Ovary (tissue), 9 donors: ENCODE data around the gene BNC2. TPM values are rescaled to one million over a fixed set of nuclear protein-coding genes. Genes with fewer than 3 reads are reported as not detected.

Source experiments
- DNase-seq, 5 donors: peaks; one replicate each; pipeline ENCODE4 v3.0.0-alpha.2; 2019 to 2020
- H3K27ac ChIP-seq, 2 donors: fragments of 200-600 bp; one replicate each; pipeline versions ENCODE4 v1.5.1 to v1.8.0; 2019 to 2022
- H3K27me3 ChIP-seq: fragments of 200-600 bp; one replicate; pipeline ENCODE4 v1.8.0; 2022
- H3K36me3 ChIP-seq: fragments of 200-600 bp; sonication (generic); one replicate; pipeline ENCODE4 v1.5.1; 2019
- H3K4me1 ChIP-seq: one replicate; pipeline ENCODE4 v1.8.1; 2013; ENCODE audit warnings: mild to moderate bottlenecking, moderate library complexity; ENCODE audit not compliant: insufficient read depth
- H3K4me3 ChIP-seq: fragments of 200-600 bp; sonication (generic); one replicate; pipeline ENCODE4 v1.5.1; 2017
- H3K9me3 ChIP-seq, 2 donors: fragments of 200-600 bp in 1 of 2; sonication (generic) in 1 of 2; one replicate each; pipeline versions ENCODE4 v1.5.1 to v1.8.1; 2013 to 2019; ENCODE audit warnings: mild to moderate bottlenecking in 1 of 2, moderate library complexity in 1 of 2
- CTCF ChIP-seq, 3 donors: fragments of 450-650 bp in 2 of 3; fragments of 200-600 bp in 1 of 3; IDR thresholded peaks; one replicate each; pipeline versions ENCODE4 v1.5.1 to v1.8.0; 2016 to 2022; ENCODE audit warnings: antibody characterized with exemption in 3 of 3, mild to moderate bottlenecking in 1 of 3
- EP300 ChIP-seq: sonication (generic); formaldehyde crosslinking; IDR thresholded peaks from one replicate; pipeline ENCODE4 v1.6.1; 2017; ENCODE audit warnings: antibody characterized with exemption
- POLR2A ChIP-seq: fragments of 450-650 bp; IDR thresholded peaks from one replicate; pipeline ENCODE4 v1.6.1; 2017; ENCODE audit warnings: antibody characterized with exemption, mild to moderate bottlenecking, moderate library complexity
- WGBS, 3 donors: extraction: QIAGEN DNeasy Blood & Tissue Kit in 1 of 3; methylation state at CpG; one replicate each; pipeline versions ENCODE4 v1.1.5 to v1.1.7; 2013 to 2017; 5-methylcytosine and 5-hydroxymethylcytosine counted together
- intact Hi-C, 4 donors: fragments of 100-400 bp; cut with DNase I; formaldehyde crosslinking; loops; one replicate each; pipeline versions ENCODE4 v1.11.0 to v1.15.1; 2022 to 2023
- polyA plus RNA-seq, 2 donors: library from polyadenylated mRNA; stranded (reverse); fragments of 200-250 nt in 1 of 2; fragments of 350-450 nt in 1 of 2; fragmentation: Illumina TruSeq in 1 of 2; extraction: RNeasy Lipid Tissue Mini Kit (QIAGEN cat#74804) in 1 of 2; gene quantifications; one replicate each; pipeline ENCODE4 v1.2.3, GENCODE V29; 2013 to 2014
- total RNA-seq, 7 donors: library from RNA; depleted of rRNA in 2 of 7; stranded (reverse); fragments of >200 nt in 2 of 7; fragmentation: NEBNext Ultra II Directional in 3 of 7; extraction: Animal tissue kit (Norgen Biotek cat#: 25700) in 3 of 7; gene quantifications; one replicate each; pipeline versions ENCODE4 v1.1.0 to v1.2.4, GENCODE V29; 2016 to 2023
- donor health status: DM: no; HTN: no; CAD: no; lungs with moderate emphysema.
- donor health status: DM: no; HTN: no; CAD: no.
- donor health status: Bipolar disorder and iron deficiency.
- donor health status: DM: yes; HTN: yes; CAD: no.
- donor health status: DM: no; HTN: no; CAD: no.
- donor health status: DM: yes; HTN: yes; CAD: no.

Gene BNC2
- total and polyA plus RNA-seq, 9 donors = 17.2 to 232 (median 197) TPM

DNA sequence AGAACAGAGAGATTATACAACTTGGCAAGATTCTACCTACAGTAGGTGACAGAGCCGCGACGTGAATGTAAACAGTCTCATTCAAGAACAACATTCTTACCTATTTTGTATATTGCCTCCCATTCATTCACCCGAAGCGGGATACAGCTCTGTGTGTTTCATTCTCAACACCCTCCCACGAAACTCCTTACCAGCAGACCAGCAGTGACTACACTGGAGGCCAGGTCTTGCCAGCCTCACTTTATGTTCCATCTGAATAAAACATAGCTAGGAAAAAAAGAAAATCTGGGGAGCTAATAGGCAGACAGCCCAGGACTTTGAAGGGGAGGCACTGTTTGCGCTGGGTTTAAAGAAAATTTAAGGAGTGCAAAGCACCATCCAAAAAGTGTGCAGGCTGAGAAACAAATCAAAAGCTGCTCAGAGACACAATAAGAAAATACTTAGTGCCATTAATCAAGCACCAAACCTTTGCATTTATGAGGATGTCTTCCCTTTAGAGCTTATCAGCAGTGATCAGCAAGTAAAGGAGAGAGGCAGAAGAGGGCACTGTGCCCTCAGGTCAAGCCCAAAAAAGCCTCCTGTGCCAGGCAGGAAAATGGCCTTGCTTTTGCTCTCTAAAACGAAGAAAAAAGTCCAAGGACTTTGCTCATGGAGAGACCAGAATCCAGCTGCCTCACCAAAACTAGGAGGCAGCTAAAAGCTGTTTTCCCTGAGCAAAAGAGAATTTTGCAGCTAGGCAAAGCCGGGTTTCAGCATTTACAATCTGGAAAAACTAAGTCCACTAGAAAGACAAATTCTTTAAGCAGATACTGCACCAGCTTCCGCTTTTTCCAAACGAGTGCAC lies 295.1 kb downstream of the BNC2 start:
- no peak for DNase-seq
- peak overlapping the region in 1 of 2 donors; percentile 69 for H3K27ac ChIP-seq
- H3K36me3 ChIP-seq = no peaks in the 10 kb centered on the region
- 23 to 33% (median 28%) methylated on average over 11 of the region's 11 CpGs for WGBS, 3 donors
- H3K4me1 ChIP-seq = peaks cover 19% of the 10 kb centered on the region
- H3K27me3 ChIP-seq = no peaks in the 10 kb centered on the region
- no peaks in the 10 kb centered on the region for H3K9me3 ChIP-seq
- TF ChIP-seq EP300 (no peak), CTCF (IDR thresholded peaks at IDR 0.05) (no peak), POLR2A (no peak)
- intact Hi-C loops = no loop called here
- H3K4me3 ChIP-seq = peak overlapping the region; percentile 11

GRCh38 chr9:16572005-16572734 lies 298.3 kb downstream of the BNC2 start:
- 37 to 46% (median 41%) methylated on average over 5 of the region's 5 CpGs for WGBS, 3 donors
- Histone ChIP-seq H3K27me3 (no peaks in the 10 kb centered on the region), H3K4me3 (peak overlapping the region; percentile 19), H3K9me3 (no peaks in the 10 kb centered on the region), H3K36me3 (no peaks in the 10 kb centered on the region), H3K27ac (no peak overlapping the region), H3K4me1 (peaks cover 12% of the 10 kb centered on the region)
- no peak for DNase-seq
- intact Hi-C loops = no loop called here
- TF ChIP-seq CTCF (IDR thresholded peaks at IDR 0.05) = no peak
- no peak for TF ChIP-seq POLR2A
- no peak for TF ChIP-seq EP300

- Histone ChIP-seq H3K27ac (no peak overlapping the region), H3K4me1 (peaks cover 11% of the 10 kb centered on the region), H3K36me3 (no peaks in the 10 kb centered on the region), H3K4me3 (peak overlapping the region; percentile 19), H3K9me3 (no peaks in the 10 kb centered on the region), H3K27me3 (no peaks in the 10 kb centered on the region)
- TF ChIP-seq EP300 (no peak), CTCF (IDR thresholded peaks at IDR 0.05) (no peak), POLR2A (no peak)
- 24 to 29% (median 27%) methylated on average over 7 of the region's 7 CpGs for WGBS, 3 donors
- intact Hi-C loops = no loop called here
- no peak for DNase-seq
These were observed 299.2 kb downstream of the BNC2 start for GRCh38 chr9:16571127-16571802.

- H3K4me1 ChIP-seq = peaks cover 6% of the 10 kb centered on the region
- H3K4me3 ChIP-seq = no peak overlapping the region
- H3K36me3 ChIP-seq = no peaks in the 10 kb centered on the region
- TF ChIP-seq CTCF (IDR thresholded peaks at IDR 0.05) (no peak), POLR2A (no peak), EP300 (no peak)
- intact Hi-C loops = no loop called here
- H3K27me3 ChIP-seq = no peaks in the 10 kb centered on the region
- H3K27ac ChIP-seq = no peak overlapping the region
- no peak for DNase-seq
- WGBS, 3 donors = 82 to 87% (median 86%) methylated on average over 2 of the region's 2 CpGs
- no peaks in the 10 kb centered on the region for H3K9me3 ChIP-seq
These were observed 307.0 kb downstream of the BNC2 start for GRCh38 chr9:16563446-16563845.
